Right lobe of liver (tissue), 4 donors: ENCODE results near the gene CD151.

ENCODE experiments used
- POLR2A ChIP-seq: fragments of 450-650 bp; IDR thresholded peaks from one replicate; pipeline ENCODE4 v1.6.1; 2017; ENCODE audit warnings: antibody characterized with exemption, mild to moderate bottlenecking
- TF ChIP-seq, protein P1 (sequence below), 4 donors: fragments of 200-600 bp in 3 of 4; fragments of 450-650 bp in 1 of 4; IDR thresholded peaks; one replicate each; pipeline versions ENCODE4 v1.5.1 to v1.8.0; 2016 to 2022; ENCODE audit warnings: antibody characterized with exemption in 4 of 4, mild to moderate bottlenecking in 2 of 4
- donor health status: DM: no; HTN: no; CAD: no.
- donor health status: DM: no; HTN: no; CAD: no.
- donor health status: DM: no; HTN: yes; CAD: no.

DNA sequence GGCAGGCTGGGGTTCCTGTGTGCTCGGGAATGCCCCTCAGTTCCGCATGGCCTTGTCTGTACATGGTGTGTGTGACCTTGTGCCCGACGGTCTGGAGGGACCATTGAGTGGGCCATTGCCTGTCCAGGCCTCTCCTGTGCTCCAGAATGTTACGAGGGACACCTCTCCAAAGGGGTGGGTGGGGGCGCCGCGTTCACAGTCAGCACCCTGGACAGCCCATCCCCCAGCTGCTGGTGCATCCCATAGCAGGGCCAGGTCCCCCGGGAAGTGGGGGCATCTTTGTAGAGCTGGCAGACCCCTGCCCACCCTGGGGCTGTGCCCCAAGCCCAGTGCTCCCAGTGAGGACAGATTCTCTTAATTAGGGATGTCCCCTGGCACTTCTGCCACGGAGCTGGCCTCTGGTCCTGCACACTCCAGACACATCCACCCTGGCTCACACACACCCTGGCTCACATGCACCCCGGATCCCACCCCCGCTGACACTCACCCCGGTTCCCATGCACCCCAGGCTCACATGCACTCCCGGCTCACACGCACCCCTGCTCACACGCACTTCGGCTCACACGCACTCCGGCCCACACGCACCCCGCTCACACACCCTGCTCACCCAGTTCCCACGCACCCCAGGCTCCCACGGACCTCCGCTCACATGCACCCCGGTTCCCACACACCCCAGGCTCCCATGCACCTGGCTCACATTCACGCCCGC, 25.5 kb downstream of the CD151 start:
- TF ChIP-seq, protein P1, sequence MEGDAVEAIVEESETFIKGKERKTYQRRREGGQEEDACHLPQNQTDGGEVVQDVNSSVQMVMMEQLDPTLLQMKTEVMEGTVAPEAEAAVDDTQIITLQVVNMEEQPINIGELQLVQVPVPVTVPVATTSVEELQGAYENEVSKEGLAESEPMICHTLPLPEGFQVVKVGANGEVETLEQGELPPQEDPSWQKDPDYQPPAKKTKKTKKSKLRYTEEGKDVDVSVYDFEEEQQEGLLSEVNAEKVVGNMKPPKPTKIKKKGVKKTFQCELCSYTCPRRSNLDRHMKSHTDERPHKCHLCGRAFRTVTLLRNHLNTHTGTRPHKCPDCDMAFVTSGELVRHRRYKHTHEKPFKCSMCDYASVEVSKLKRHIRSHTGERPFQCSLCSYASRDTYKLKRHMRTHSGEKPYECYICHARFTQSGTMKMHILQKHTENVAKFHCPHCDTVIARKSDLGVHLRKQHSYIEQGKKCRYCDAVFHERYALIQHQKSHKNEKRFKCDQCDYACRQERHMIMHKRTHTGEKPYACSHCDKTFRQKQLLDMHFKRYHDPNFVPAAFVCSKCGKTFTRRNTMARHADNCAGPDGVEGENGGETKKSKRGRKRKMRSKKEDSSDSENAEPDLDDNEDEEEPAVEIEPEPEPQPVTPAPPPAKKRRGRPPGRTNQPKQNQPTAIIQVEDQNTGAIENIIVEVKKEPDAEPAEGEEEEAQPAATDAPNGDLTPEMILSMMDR (IDR thresholded peaks at IDR 0.05), result no peak
- TF ChIP-seq POLR2A, result no peak
